ENCODE measurements around the gene ANGPTL2.

- TF ChIP-seq CTCF (IDR thresholded peaks at IDR 0.05) (no peak), REST (IDR thresholded peaks at IDR 0.05; ENCODE audit: insufficient read depth in 1 of 2, low read depth in 2 of 2, low read length in 1 of 2) (no peak), TCF7L2 (IDR thresholded peaks at IDR 0.05; ENCODE audit: low read depth, low read length) (no peak), SIN3A (IDR thresholded peaks at IDR 0.05; ENCODE audit: borderline replicate concordance, insufficient read depth, low read depth, low read length) (no peak)
Observed at GRCh38 chr9:127104581-127105311, 17.7 kb downstream of the ANGPTL2 start.

Measured in Panc1 (cell line).